GM23338 (cell line): ENCODE measurements around the gene TEDC2. TPM values are rescaled to one million over a fixed set of nuclear protein-coding genes. Genes with fewer than 3 reads are reported as not detected.

Source experiments
- ATAC-seq: fragments of 200-7000 bp; cut with Tn5 transposase; 3 replicates; pipeline ENCODE4 v1.9.1; 2020
- DNase-seq: peaks from one replicate; pipeline ENCODE4 v3.0.0-alpha.2; 2015; ENCODE audit warnings: low spot score
- H2AFZ ChIP-seq: fragments of 200-600 bp; sonication (generic); 2 replicates; pipeline ENCODE4 v1.8.0; 2016; ENCODE audit warnings: antibody characterized with exemption, mild to moderate bottlenecking, moderate library complexity
- H3F3A ChIP-seq: fragments of 200-600 bp; sonication (generic); replicated peaks from 2 replicates; pipeline ENCODE4 v1.8.0; 2017; ENCODE audit warnings: antibody characterized with exemption, mixed run types, low read depth
- H3K27ac ChIP-seq: fragments of 200-600 bp; sonication (generic); 2 replicates; pipeline ENCODE4 v1.6.1; 2016; ENCODE audit warnings: low read depth
- H3K27me3 ChIP-seq: fragments of 200-600 bp; sonication (generic); 2 replicates; pipeline ENCODE4 v1.8.0; 2016; ENCODE audit warnings: mild to moderate bottlenecking, mixed run types, moderate library complexity; ENCODE audit not compliant: insufficient read depth
- H3K36me3 ChIP-seq: fragments of 200-600 bp; sonication (generic); 2 replicates; pipeline ENCODE4 v1.8.0; 2016; ENCODE audit warnings: mild to moderate bottlenecking; ENCODE audit not compliant: insufficient read depth
- H3K4me1 ChIP-seq: fragments of 200-600 bp; sonication (generic); 2 replicates; pipeline ENCODE4 v1.8.0; 2016; ENCODE audit warnings: mild to moderate bottlenecking, moderate library complexity; ENCODE audit not compliant: insufficient read depth
- H3K4me2 ChIP-seq: fragments of 200-600 bp; sonication (generic); 2 replicates; pipeline ENCODE4 v1.7.1; 2017; ENCODE audit warnings: mixed run types
- H3K4me3 ChIP-seq: fragments of 200-600 bp; sonication (generic); 2 replicates; pipeline ENCODE4 v1.6.1; 2016; ENCODE audit warnings: mixed run types
- H3K79me2 ChIP-seq: fragments of 200-600 bp; sonication (generic); replicated peaks from 2 replicates; pipeline ENCODE4 v1.8.0; 2017; ENCODE audit warnings: mild to moderate bottlenecking; ENCODE audit not compliant: insufficient read depth
- H3K9me2 ChIP-seq: fragments of 200-600 bp; sonication (generic); 2 replicates; pipeline ENCODE4 v1.8.0; 2017; ENCODE audit not compliant: insufficient read depth
- H4K20me1 ChIP-seq: fragments of 200-600 bp; sonication (generic); replicated peaks from 2 replicates; pipeline ENCODE4 v1.8.0; 2017; ENCODE audit warnings: mild to moderate bottlenecking; ENCODE audit not compliant: insufficient read depth
- H3K27ac Mint-ChIP-seq: 2 replicates; pipeline ENCODE4 v1.8.0; 2020; ENCODE audit warnings: inconsistent platforms, mild to moderate bottlenecking, moderate library complexity, mixed read lengths
- H3K27me3 Mint-ChIP-seq: 3 replicates; pipeline ENCODE4 v1.8.0; 2022; ENCODE audit warnings: low read depth, mild to moderate bottlenecking, moderate library complexity, mixed read lengths, inconsistent platforms; ENCODE audit not compliant: insufficient read depth, poor library complexity
- H3K36me3 Mint-ChIP-seq: 3 replicates; pipeline ENCODE4 v1.8.0; 2021; ENCODE audit warnings: low read depth, mild to moderate bottlenecking, inconsistent platforms, moderate library complexity, mixed read lengths
- H3K4me1 Mint-ChIP-seq: 3 replicates; pipeline ENCODE4 v1.8.0; 2020; ENCODE audit warnings: mild to moderate bottlenecking, inconsistent platforms, mixed read lengths
- H3K4me3 Mint-ChIP-seq: 3 replicates; pipeline ENCODE4 v1.8.0; 2021; ENCODE audit warnings: moderate library complexity, mild to moderate bottlenecking, inconsistent platforms, mixed read lengths
- H3K9me3 Mint-ChIP-seq: 3 replicates; pipeline ENCODE4 v1.8.0; 2020; ENCODE audit warnings: moderate library complexity, mild to moderate bottlenecking, inconsistent platforms, mixed read lengths
- CREB1 ChIP-seq: fragments of 250-450 bp; sonication (Bioruptor Pico); IDR thresholded peaks from 2 replicates; pipeline ENCODE4 v1.5.0; 2020; ENCODE audit warnings: low read depth, mild to moderate bottlenecking, moderate library complexity
- EZH2 ChIP-seq: fragments of 200-600 bp; sonication (generic); IDR thresholded peaks from one replicate; pipeline ENCODE4 v1.8.0; 2017; ENCODE audit warnings: antibody characterized with exemption, mild to moderate bottlenecking, low read depth; ENCODE audit not compliant: unreplicated experiment
- POLR2AphosphoS5 ChIP-seq: IDR thresholded peaks from 2 replicates; pipeline ENCODE4 v1.6.1; 2016; ENCODE audit warnings: antibody characterized with exemption, low read depth
- STAT1 ChIP-seq: IDR thresholded peaks from one replicate; pipeline ENCODE4 v1.6.1; 2016; ENCODE audit warnings: antibody characterized with exemption; ENCODE audit not compliant: unreplicated experiment
- polyA plus RNA-seq: library from polyadenylated mRNA; unstranded; fragments of >200 nt; fragmentation: Nextera tagmentation; extraction: Ambion mirVana; gene quantifications from 2 replicates; pipeline ENCODE4 v1.2.1, GENCODE V29; 2016
- total RNA-seq: library from RNA; depleted of rRNA; stranded (reverse); fragments of >200 nt; shearing (Covaris generic); gene quantifications from 2 replicates; pipeline ENCODE4 v1.2.3, GENCODE V29; 2014
- TF ChIP-seq, protein P1 (sequence below): IDR thresholded peaks from one replicate; pipeline ENCODE4 v1.6.1; 2018; ENCODE audit warnings: antibody characterized with exemption; ENCODE audit not compliant: unreplicated experiment
- TF ChIP-seq, protein P2 (sequence below): IDR thresholded peaks from 2 replicates; pipeline ENCODE4 v1.6.1; 2016; ENCODE audit warnings: antibody characterized with exemption
- TF ChIP-seq, protein P3 (sequence below), 2 experiments: fragments of 200-600 bp in 1 of 2; sonication (generic) in 1 of 2; conservative IDR thresholded peaks; 2 replicates each; pipeline versions ENCODE4 v1.5.1 to v1.6.1; 2016 to 2017; ENCODE audit warnings: antibody characterized with exemption in 2 of 2, low read depth in 2 of 2, mild to moderate bottlenecking in 2 of 2, moderate library complexity in 1 of 2

TEDC2 gene
- total and polyA plus RNA-seq, 2 experiments from 2014 or later, result 50.6 to 98.9 TPM

DNA sequence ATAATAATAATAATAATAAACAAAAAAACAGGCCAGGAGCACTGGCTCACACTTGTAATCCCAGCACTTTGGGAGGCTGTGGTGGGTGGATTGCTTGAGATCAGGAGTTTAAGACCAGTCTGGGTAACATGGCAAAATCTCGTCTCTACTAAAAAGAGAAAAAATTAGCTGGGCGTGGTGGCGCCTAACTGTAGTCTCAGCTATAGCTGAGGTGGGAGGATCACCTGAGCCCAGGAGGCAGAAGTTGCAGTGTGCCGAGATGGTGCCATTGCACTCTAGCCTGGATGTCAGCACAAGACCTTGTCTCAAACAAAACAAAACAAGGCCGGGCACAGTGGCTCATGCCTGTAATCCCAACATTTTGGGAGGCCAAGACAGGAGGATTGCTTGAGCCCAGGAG is 35.1 kb downstream of the TEDC2 start:
- peaks cover 6% of the 10 kb centered on the region for H3K27me3 Mint-ChIP-seq
- no peaks in the 10 kb centered on the region for H3K36me3 ChIP-seq

More for the DNA sequence above, 35.1 kb downstream of the TEDC2 start:
- no peak overlapping the region for H3K4me2 ChIP-seq
- no peak overlapping the region for H2AFZ ChIP-seq
- H3K27ac ChIP-seq, result no peak overlapping the region
- DNase-seq, result no peak
- Mint-ChIP-seq H3K4me3 (no peak overlapping the region), H3K4me1 (no peaks in the 10 kb centered on the region), H3K27ac (no peak overlapping the region), H3K36me3 (peaks cover 8% of the 10 kb centered on the region; the same call in 2 of the 3 replicates), H3K9me3 (no peaks in the 10 kb centered on the region)
- no peaks in the 10 kb centered on the region for H3K27me3 ChIP-seq
- H3K79me2 ChIP-seq, result no peaks in the 10 kb centered on the region
- ATAC-seq, result no peak
- no peaks in the 10 kb centered on the region; the same call in 1 of the 2 replicates for H4K20me1 ChIP-seq
- TF ChIP-seq POLR2AphosphoS5 (no peak), EZH2 (no peak), STAT1 (no peak), CREB1 (no peak)
- TF ChIP-seq, protein P1, sequence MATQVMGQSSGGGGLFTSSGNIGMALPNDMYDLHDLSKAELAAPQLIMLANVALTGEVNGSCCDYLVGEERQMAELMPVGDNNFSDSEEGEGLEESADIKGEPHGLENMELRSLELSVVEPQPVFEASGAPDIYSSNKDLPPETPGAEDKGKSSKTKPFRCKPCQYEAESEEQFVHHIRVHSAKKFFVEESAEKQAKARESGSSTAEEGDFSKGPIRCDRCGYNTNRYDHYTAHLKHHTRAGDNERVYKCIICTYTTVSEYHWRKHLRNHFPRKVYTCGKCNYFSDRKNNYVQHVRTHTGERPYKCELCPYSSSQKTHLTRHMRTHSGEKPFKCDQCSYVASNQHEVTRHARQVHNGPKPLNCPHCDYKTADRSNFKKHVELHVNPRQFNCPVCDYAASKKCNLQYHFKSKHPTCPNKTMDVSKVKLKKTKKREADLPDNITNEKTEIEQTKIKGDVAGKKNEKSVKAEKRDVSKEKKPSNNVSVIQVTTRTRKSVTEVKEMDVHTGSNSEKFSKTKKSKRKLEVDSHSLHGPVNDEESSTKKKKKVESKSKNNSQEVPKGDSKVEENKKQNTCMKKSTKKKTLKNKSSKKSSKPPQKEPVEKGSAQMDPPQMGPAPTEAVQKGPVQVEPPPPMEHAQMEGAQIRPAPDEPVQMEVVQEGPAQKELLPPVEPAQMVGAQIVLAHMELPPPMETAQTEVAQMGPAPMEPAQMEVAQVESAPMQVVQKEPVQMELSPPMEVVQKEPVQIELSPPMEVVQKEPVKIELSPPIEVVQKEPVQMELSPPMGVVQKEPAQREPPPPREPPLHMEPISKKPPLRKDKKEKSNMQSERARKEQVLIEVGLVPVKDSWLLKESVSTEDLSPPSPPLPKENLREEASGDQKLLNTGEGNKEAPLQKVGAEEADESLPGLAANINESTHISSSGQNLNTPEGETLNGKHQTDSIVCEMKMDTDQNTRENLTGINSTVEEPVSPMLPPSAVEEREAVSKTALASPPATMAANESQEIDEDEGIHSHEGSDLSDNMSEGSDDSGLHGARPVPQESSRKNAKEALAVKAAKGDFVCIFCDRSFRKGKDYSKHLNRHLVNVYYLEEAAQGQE, result no peak
- TF ChIP-seq, protein P2, sequence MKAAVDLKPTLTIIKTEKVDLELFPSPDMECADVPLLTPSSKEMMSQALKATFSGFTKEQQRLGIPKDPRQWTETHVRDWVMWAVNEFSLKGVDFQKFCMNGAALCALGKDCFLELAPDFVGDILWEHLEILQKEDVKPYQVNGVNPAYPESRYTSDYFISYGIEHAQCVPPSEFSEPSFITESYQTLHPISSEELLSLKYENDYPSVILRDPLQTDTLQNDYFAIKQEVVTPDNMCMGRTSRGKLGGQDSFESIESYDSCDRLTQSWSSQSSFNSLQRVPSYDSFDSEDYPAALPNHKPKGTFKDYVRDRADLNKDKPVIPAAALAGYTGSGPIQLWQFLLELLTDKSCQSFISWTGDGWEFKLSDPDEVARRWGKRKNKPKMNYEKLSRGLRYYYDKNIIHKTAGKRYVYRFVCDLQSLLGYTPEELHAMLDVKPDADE, result no peak
- TF ChIP-seq, protein P3, sequence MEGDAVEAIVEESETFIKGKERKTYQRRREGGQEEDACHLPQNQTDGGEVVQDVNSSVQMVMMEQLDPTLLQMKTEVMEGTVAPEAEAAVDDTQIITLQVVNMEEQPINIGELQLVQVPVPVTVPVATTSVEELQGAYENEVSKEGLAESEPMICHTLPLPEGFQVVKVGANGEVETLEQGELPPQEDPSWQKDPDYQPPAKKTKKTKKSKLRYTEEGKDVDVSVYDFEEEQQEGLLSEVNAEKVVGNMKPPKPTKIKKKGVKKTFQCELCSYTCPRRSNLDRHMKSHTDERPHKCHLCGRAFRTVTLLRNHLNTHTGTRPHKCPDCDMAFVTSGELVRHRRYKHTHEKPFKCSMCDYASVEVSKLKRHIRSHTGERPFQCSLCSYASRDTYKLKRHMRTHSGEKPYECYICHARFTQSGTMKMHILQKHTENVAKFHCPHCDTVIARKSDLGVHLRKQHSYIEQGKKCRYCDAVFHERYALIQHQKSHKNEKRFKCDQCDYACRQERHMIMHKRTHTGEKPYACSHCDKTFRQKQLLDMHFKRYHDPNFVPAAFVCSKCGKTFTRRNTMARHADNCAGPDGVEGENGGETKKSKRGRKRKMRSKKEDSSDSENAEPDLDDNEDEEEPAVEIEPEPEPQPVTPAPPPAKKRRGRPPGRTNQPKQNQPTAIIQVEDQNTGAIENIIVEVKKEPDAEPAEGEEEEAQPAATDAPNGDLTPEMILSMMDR (conservative IDR thresholded peaks at IDR 0.05; ENCODE audit: low read depth in 2 of 2), result no peak
- H3K9me2 ChIP-seq, result no peaks in the 10 kb centered on the region
- no peaks in the 10 kb centered on the region for H3F3A ChIP-seq
- H3K4me1 ChIP-seq, result no peaks in the 10 kb centered on the region
- H3K4me3 ChIP-seq, result no peak overlapping the region
